Gastroesophageal sphincter (tissue), 3 donors: ENCODE measurements around the gene ITPK1.

Source experiments
- EP300 ChIP-seq: sonication (generic); formaldehyde crosslinking; IDR thresholded peaks from one replicate; pipeline ENCODE4 v1.6.1; 2017; ENCODE audit warnings: antibody characterized with exemption, mild to moderate bottlenecking
- POLR2A ChIP-seq, 2 donors: fragments of 450-650 bp; IDR thresholded peaks; one replicate each; pipeline ENCODE4 v1.6.1; 2017; ENCODE audit warnings: antibody characterized with exemption in 2 of 2, mild to moderate bottlenecking in 2 of 2, moderate library complexity in 1 of 2
- POLR2AphosphoS5 ChIP-seq: sonication (generic); formaldehyde crosslinking; IDR thresholded peaks from one replicate; pipeline ENCODE4 v1.6.1; 2017; ENCODE audit warnings: antibody characterized with exemption
- TF ChIP-seq, protein P1 (sequence below), 4 experiments: fragments of 200-600 bp in 2 of 4; fragments of 450-650 bp in 2 of 4; sonication (generic) in 1 of 4; IDR thresholded peaks; one replicate each; pipeline ENCODE4 v1.5.1; 2017 to 2019; ENCODE audit warnings: antibody characterized with exemption in 4 of 4, mild to moderate bottlenecking in 2 of 4, moderate library complexity in 2 of 4

DNA sequence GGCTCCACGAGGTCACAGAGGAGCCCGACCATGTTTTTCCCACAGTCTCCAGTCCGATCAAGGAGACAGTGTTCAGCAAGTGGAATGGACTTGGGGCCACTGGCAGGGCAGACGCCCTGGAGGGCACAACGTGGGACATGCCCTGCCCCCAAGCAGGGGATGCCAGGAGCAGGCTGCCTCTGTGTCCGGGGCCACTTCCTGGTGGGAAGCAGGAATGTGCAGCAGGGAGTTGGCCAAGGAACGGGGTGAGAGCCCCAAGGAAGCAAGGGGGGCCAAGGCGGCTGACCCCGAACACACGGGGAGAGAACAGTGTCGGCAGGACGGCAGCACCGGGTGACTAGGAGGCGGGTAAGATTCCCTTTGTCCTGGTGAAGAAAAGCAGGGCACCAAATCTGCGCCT lies 100.2 kb downstream of the ITPK1 start:
- TF ChIP-seq, protein P1, sequence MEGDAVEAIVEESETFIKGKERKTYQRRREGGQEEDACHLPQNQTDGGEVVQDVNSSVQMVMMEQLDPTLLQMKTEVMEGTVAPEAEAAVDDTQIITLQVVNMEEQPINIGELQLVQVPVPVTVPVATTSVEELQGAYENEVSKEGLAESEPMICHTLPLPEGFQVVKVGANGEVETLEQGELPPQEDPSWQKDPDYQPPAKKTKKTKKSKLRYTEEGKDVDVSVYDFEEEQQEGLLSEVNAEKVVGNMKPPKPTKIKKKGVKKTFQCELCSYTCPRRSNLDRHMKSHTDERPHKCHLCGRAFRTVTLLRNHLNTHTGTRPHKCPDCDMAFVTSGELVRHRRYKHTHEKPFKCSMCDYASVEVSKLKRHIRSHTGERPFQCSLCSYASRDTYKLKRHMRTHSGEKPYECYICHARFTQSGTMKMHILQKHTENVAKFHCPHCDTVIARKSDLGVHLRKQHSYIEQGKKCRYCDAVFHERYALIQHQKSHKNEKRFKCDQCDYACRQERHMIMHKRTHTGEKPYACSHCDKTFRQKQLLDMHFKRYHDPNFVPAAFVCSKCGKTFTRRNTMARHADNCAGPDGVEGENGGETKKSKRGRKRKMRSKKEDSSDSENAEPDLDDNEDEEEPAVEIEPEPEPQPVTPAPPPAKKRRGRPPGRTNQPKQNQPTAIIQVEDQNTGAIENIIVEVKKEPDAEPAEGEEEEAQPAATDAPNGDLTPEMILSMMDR (IDR thresholded peaks at IDR 0.05), result no peak
- TF ChIP-seq POLR2A (IDR thresholded peaks at IDR 0.05) (no peak), POLR2AphosphoS5 (no peak), EP300 (no peak)
